ENCODE data around the gene RPS17. TPM values are rescaled to one million over a fixed set of nuclear protein-coding genes. Genes with fewer than 3 reads are reported as not detected.

RPS17 gene
- total RNA-seq (2022; extraction: Qiagen RNA extraction; ENCODE audit: low read depth) = 3,849 to 4,455 TPM (median 3,970 TPM) in 5 replicates

GRCh38 chr15:82540055-82540983 lies at the start of gene RPS17:
Gene RPS17 (minus strand): TSS chr15:82540457. CDS start chr15:82540428, 29 bp downstream.

Other genes starting within 250 kb of the RPS17 start
- 0.33 to 0.56 TPM (median 0.50 TPM) in 5 replicates for gene GOLGA6L10, start 191.0 kb downstream of the RPS17 start, total RNA-seq (2022; extraction: Qiagen RNA extraction; ENCODE audit: low read depth)
- gene GOLGA6L9, start 110.6 kb downstream of the RPS17 start, total RNA-seq (2022; extraction: Qiagen RNA extraction; ENCODE audit: low read depth) = 1.5 to 2.9 TPM (median 2.6 TPM) in 5 replicates
- gene CPEB1, start 106.9 kb upstream of the RPS17 start, total RNA-seq (2022; extraction: Qiagen RNA extraction; ENCODE audit: low read depth) = 2.3 to 3.5 TPM (median 2.9 TPM) in 5 replicates
- 0.47 to 1.0 TPM (median 0.68 TPM) in 5 replicates for gene AP3B2, start 169.4 kb upstream of the RPS17 start, total RNA-seq (2022; extraction: Qiagen RNA extraction; ENCODE audit: low read depth)

All from A549 treated with GW870086 at 1 μM for 4 hours (cell line).